GM15510 (cell line): ENCODE results near the gene NOBOX.

ENCODE experiments used
- POLR2A ChIP-seq: IDR thresholded peaks from 3 replicates; pipeline ENCODE4 v1.6.1; 2011; ENCODE audit warnings: borderline replicate concordance; ENCODE audit not compliant: insufficient read length; ENCODE audit errors: extremely low read depth

Gene NOBOX

DNA sequence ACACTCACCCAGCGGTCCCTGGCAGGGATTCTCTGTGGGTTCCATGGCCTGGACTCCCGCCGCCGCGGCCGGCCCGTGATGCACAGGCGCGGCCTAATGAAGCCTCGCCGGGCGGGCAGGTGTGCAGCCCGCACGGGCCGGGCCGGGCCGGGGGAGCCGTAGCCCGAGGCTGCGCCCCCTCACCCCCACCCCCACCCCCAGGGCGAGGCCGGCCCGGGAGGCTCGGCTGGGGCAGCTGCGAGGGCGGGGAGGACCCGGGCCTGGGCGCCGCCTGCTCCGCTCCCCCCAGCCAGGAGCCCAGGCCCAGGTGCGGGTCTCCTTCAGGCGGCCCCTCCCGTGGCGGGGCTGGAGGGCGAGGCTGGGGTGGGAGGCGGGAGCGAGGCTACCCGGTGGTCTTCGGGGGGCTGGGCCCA lies at the start of gene NOBOX:
TSS of gene NOBOX (minus strand) at position 45 of the 413 bp plus-strand sequence.
- TF ChIP-seq POLR2A, result no peak

GRCh38 chr7:144452064-144452463 lies 48.6 kb upstream of the NOBOX start:
- TF ChIP-seq POLR2A, result no peak

GRCh38 chr7:144445590-144445989 lies 42.1 kb upstream of the NOBOX start:
- no peak for TF ChIP-seq POLR2A

DNA sequence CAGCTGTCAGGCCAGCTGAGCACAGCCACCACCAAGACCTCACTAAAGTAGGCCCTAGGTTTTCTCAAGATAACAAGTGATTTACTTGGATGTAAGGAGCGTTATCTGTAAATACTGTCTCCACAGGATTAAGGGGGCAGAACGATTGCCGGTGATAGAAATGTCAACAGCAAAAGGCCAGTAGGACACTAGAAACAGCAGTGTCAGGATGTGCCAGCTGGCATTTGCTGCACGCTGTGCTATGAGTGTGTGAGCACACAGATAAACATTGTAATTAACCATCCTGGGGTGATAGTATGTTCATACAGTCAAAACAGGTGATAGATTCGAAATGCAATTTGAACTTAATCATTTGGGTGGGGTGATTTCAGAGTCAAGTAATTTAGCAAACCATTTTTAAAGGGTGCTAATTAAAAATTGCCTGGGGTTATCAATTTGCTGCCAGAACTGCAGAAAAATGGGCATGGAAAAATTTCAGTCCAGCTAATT lies 36.3 kb upstream of the NOBOX start:
- TF ChIP-seq POLR2A, result no peak

- TF ChIP-seq POLR2A, result no peak
These were observed 35.3 kb upstream of the NOBOX start for GRCh38 chr7:144438759-144439158.

DNA sequence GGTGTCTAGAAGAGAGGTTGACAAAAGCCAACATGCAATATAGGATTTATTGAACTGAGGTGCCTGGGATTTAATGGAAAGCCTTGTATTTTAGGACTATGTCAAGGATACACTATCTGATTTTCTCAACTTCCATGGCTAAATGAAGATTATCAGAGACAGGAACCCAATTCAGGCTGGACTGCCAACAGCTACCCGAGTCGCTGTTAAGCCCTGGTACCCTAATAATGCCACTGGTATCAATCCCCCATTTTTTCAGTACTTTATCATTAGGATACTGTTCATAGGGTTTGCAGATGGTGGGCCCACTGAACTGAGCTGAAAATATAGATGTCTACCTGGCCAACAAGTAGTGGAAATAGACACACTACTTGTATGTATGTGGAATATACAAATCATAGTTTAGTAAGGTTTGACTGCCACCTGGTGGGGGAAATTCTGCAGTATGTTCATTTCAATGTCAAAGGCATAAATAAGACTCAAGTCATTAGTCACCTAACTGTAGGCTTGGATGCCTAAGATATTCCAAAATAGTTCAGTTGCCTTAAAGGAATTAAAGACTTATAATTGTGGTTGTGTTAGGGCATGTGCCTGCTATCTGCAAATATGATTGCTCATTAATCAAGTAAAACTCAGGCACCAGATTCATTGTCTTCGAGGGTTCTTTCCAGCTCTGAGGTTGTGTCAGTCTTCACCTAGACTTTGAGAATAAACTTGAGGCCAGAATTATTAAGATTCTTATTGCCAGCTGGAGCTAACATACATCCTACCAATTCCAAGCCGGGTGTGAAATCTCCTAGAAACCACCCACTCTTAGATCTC lies 34.1 kb upstream of the NOBOX start:
- TF ChIP-seq POLR2A, result no peak

DNA sequence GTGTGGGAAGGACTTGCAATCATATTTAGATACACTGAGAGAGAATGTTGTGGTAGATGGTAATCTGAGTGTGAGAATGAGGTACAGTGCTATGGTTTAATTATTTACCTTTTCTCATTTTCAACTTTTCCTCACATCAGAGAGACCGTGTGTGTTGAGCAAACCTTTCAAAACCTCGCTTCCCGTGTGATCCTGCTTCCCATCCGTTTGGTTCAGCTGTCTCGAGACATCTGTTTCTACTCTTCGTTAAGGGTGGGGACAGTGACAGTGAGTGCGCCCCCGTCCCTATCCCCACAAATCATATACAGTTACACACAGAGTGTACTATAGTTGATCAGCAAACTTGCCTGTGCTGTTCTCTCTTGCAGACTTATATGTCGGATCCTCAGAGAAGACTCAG lies 33.0 kb upstream of the NOBOX start:
- TF ChIP-seq POLR2A, result no peak

GRCh38 chr7:144428431-144428830 lies 24.9 kb upstream of the NOBOX start:
- TF ChIP-seq POLR2A, result no peak

GRCh38 chr7:144416341-144416740 lies 12.8 kb upstream of the NOBOX start:
- TF ChIP-seq POLR2A, result no peak

GRCh38 chr7:144415858-144416257 lies 12.4 kb upstream of the NOBOX start:
- TF ChIP-seq POLR2A, result no peak

GRCh38 chr7:144414815-144415214 lies 11.3 kb upstream of the NOBOX start:
- no peak for TF ChIP-seq POLR2A

DNA sequence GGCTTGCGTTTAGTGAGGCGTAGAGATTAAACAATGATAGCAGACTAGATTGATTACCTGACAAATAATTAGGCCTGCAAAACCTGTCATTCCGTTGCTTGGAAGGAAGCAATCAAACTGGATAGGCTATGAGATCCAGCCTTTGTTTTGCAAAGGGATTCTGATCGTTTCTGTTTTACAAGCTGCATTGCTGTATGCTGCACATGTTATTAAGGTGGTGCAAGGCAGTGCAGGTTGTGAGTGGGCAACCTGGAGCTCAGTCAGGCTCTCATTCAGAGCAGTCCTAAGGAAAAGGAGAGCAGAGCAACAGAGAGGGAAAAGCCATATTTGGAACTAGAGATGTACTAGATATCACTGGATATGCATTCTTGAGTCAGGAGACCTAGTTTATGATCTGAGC lies 6.9 kb upstream of the NOBOX start:
- TF ChIP-seq POLR2A, result no peak

- TF ChIP-seq POLR2A, result no peak
These were observed 4.6 kb upstream of the NOBOX start for GRCh38 chr7:144408121-144408520.

- TF ChIP-seq POLR2A, result no peak
These were observed 3.9 kb upstream of the NOBOX start for GRCh38 chr7:144407266-144407931.

GRCh38 chr7:144404946-144405345 lies 1.5 kb upstream of the NOBOX start:
- TF ChIP-seq POLR2A, result no peak

DNA sequence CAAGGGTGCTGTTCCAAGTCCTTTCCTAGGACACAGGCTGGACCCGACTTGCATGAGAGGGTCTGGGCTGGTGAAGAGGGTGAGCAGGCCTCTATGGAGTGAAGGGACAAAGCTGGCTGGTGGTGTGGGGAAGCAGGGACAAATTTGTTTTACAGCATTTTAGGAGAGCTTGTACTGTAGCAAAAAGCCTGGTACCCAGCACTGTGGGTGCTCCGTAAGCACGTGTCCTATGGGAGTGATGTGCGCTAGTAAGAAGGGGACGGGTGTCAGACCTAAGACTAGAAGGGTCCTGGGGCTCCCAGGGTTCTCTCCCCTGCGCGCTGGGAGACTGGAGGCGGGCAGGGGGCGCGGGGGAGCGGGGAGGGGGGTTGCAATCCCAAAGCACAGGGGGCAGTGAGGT lies 391 bp downstream of the NOBOX start:
- no peak for TF ChIP-seq POLR2A
